Endothelial cell of umbilical vein (primary cell): ENCODE results near the gene ZNF548. TPM values are rescaled to one million over a fixed set of nuclear protein-coding genes. Genes with fewer than 3 reads are reported as not detected.

ENCODE experiments used
- BruUV-seq: library from RNA; stranded (reverse); fragments of 400-500 nt; replicated peaks from 2 replicates; lab custom pipeline; 2021; lab: Mats Ljungman, UMichigan
- CTCF ChIA-PET: fragments of 300-600, 350-600 bp; sonication (Branson Sonifier 250); formaldehyde crosslinking; loops from one replicate; lab custom pipeline; 2021; ENCODE audit warnings: antibody characterized with exemption, inconsistent platforms; lab: Charles Lee
- POLR2A ChIA-PET: fragments of 300-600, 350-600 bp; sonication (Branson Sonifier 250); formaldehyde crosslinking; loops from one replicate; lab custom pipeline; 2021; ENCODE audit warnings: antibody characterized with exemption, inconsistent platforms; lab: Charles Lee
- DNase-seq: peaks from one replicate; pipeline ENCODE4 v3.0.0-alpha.2; 2011; ENCODE audit warnings: low read depth, low spot score
- FAIRE-seq: peaks from 2 replicates; lab custom pipeline; 2011; peaks lifted over from hg19 to GRCh38; lab: Jason Lieb, UNC
- H2AFZ ChIP-seq: 2 replicates; pipeline ENCODE4 v1.6.0; 2012; ENCODE audit warnings: low read depth, low read length, control low read depth, inconsistent platforms
- H3K27ac ChIP-seq: 2 replicates; pipeline ENCODE4 v1.5.1; 2011; ENCODE audit warnings: low read depth, mild to moderate bottlenecking, control low read depth, low read length, moderate library complexity; ENCODE audit not compliant: insufficient read depth
- H3K27me3 ChIP-seq, 2 experiments: 2 replicates each; pipeline versions ENCODE4 v1.6.0 to v1.6.1; 2011; ENCODE audit warnings: low read length in 2 of 2, mixed read lengths in 1 of 2; ENCODE audit not compliant: control insufficient read depth in 2 of 2, insufficient read depth in 2 of 2
- H3K36me3 ChIP-seq, 2 experiments: 2 replicates in 1 of 2; 3 replicates in 1 of 2; pipeline ENCODE4 v1.5.1; 2011; ENCODE audit warnings: low read length in 2 of 2, mild to moderate bottlenecking in 1 of 2, moderate library complexity in 1 of 2; ENCODE audit not compliant: control insufficient read depth in 2 of 2, insufficient read depth in 2 of 2; ENCODE audit errors: extremely low read depth in 1 of 2
- H3K4me1 ChIP-seq: 3 replicates; pipeline ENCODE4 v1.5.1; 2011; ENCODE audit warnings: mild to moderate bottlenecking, low read length; ENCODE audit not compliant: control insufficient read depth, insufficient read depth; ENCODE audit errors: extremely low read depth
- H3K4me2 ChIP-seq: 2 replicates; pipeline ENCODE4 v1.6.1; 2011; ENCODE audit warnings: low read length, control low read depth, mixed read lengths; ENCODE audit not compliant: insufficient read depth
- H3K4me3 ChIP-seq, 3 experiments: fragments of 200-600 bp in 1 of 3; sonication (generic), shearing (Covaris generic) in 1 of 3; replicated peaks in 1 of 3; 2 replicates each; pipeline ENCODE4 v1.5.1; 2011 to 2016; ENCODE audit warnings: control low read depth in 3 of 3, low read length in 3 of 3, mild to moderate bottlenecking in 2 of 3, inconsistent platforms in 1 of 3, low read depth in 1 of 3, moderate library complexity in 1 of 3; ENCODE audit not compliant: insufficient read depth in 1 of 3
- H3K79me2 ChIP-seq: 2 replicates; pipeline ENCODE4 v1.6.0; 2012; ENCODE audit warnings: low read length, inconsistent platforms; ENCODE audit not compliant: control insufficient read depth, insufficient read depth
- H3K9ac ChIP-seq: replicated peaks from 2 replicates; pipeline ENCODE3; 2011; ENCODE audit warnings: low read length, control low read depth; ENCODE audit not compliant: insufficient read depth; ENCODE audit errors: extremely low read depth
- H3K9me1 ChIP-seq: replicated peaks from 3 replicates; pipeline ENCODE4 v1.6.0; 2011; ENCODE audit warnings: mild to moderate bottlenecking, low read length; ENCODE audit not compliant: control insufficient read depth, insufficient read depth; ENCODE audit errors: extremely low read depth
- H3K9me3 ChIP-seq: replicated peaks from 2 replicates; pipeline ENCODE4 v1.5.1; 2012; ENCODE audit warnings: low read length, inconsistent platforms; ENCODE audit not compliant: control insufficient read depth, insufficient read depth
- H4K20me1 ChIP-seq: replicated peaks from 2 replicates; pipeline ENCODE3; 2011; ENCODE audit warnings: mild to moderate bottlenecking, low read length; ENCODE audit not compliant: control insufficient read depth, insufficient read depth; ENCODE audit errors: extremely low read depth
- CTCF ChIP-seq, 2 donors: IDR thresholded peaks; 1 replicate in 1 of 2; 2 replicates in 1 of 2; pipeline ENCODE4 v1.5.1; 2011; ENCODE audit warnings: low read length in 2 of 2, mild to moderate bottlenecking in 2 of 2, moderate library complexity in 2 of 2, control low read depth in 1 of 2, inconsistent platforms in 1 of 2, low read depth in 1 of 2; ENCODE audit not compliant: insufficient read depth in 1 of 2; ENCODE audit errors: extremely low read depth in 1 of 2
- EZH2 ChIP-seq: IDR thresholded peaks from 2 replicates; pipeline ENCODE4 v1.6.1; 2012; ENCODE audit warnings: borderline replicate concordance, low read depth, mild to moderate bottlenecking, moderate library complexity, low read length, inconsistent platforms; ENCODE audit not compliant: severe bottlenecking
- FOS ChIP-seq: IDR thresholded peaks from 2 replicates; pipeline ENCODE4 v1.6.1; 2011; ENCODE audit warnings: mild to moderate bottlenecking, low read length, moderate library complexity, borderline replicate concordance; ENCODE audit not compliant: insufficient read depth
- GATA2 ChIP-seq: IDR thresholded peaks from 2 replicates; pipeline ENCODE4 v1.7.0; 2011; ENCODE audit warnings: low read depth, mild to moderate bottlenecking, moderate library complexity, mixed read lengths, low read length; ENCODE audit not compliant: insufficient read length, insufficient read depth
- JUN ChIP-seq: IDR thresholded peaks from 2 replicates; pipeline ENCODE4 v1.6.1; 2011; ENCODE audit warnings: borderline replicate concordance, low read depth; ENCODE audit not compliant: insufficient read length, insufficient read depth
- MYC ChIP-seq: IDR thresholded peaks from one replicate; pipeline ENCODE4 v1.6.1; 2011; ENCODE audit warnings: mild to moderate bottlenecking, low read depth, low read length
- POLR2A ChIP-seq: IDR thresholded peaks from 2 replicates; pipeline ENCODE4 v1.6.1; 2012; ENCODE audit warnings: low read depth, mild to moderate bottlenecking, control low read depth, low read length
- POLR2AphosphoS5 ChIP-seq: IDR thresholded peaks from 2 replicates; pipeline ENCODE4 v1.6.1; 2012; ENCODE audit warnings: low read depth, mild to moderate bottlenecking, control low read depth, low read length, moderate library complexity; ENCODE audit not compliant: insufficient read depth
- dilution Hi-C: fragments of 300-500 bp; cut with MboI; formaldehyde crosslinking; loops from one replicate; pipeline ENCODE4 v1.15.0; 2019; ENCODE audit warnings: low sequenced_read_pairs; ENCODE audit not compliant: extremely low pct_ligation_motif_present
- intact Hi-C: fragments of 100-400 bp; cut with micrococcal nuclease; formaldehyde crosslinking; loops from one replicate; pipeline ENCODE4 v1.10.0; 2022
- polyA plus RNA-seq, 4 experiments: library from polyadenylated mRNA; depleted of rRNA in 3 of 4; stranded (reverse) in 3 of 4; unstranded in 1 of 4; fragments of >200 nt; gene quantifications; 2 replicates each; pipeline versions ENCODE4 v1.2.1 to v1.2.3, GENCODE V29; 2011 to 2012; ENCODE audit warnings: missing spikeins in 1 of 4
- total RNA-seq: library from RNA; stranded (reverse); gene quantifications from 2 replicates; pipeline ENCODE4 v1.2.3, GENCODE V29; 2021
- TF ChIP-seq, protein P1 (sequence below): IDR thresholded peaks from 2 replicates; pipeline ENCODE4 v1.6.1; 2011; ENCODE audit not compliant: insufficient read depth, insufficient read length

ZNF548 gene
- total and polyA plus RNA-seq, 2 donors (not counting 3 experiments of a cell fraction or from before 2014, with no cell fraction given): 7.7 to 8.8 TPM

- Histone ChIP-seq H3K79me2 (peaks cover 3% of the 10 kb centered on the region), H3K9me1 (no peaks in the 10 kb centered on the region), H2AFZ (no peak overlapping the region), H3K4me1 (peaks cover 8% of the 10 kb centered on the region), H3K4me3 (no peak overlapping the region), H4K20me1 (no peaks in the 10 kb centered on the region), H3K27ac (no peak overlapping the region), H3K9ac (no peak overlapping the region), H3K36me3 (peaks cover 9 to 31% of the 10 kb centered on the region in 2 experiments), H3K4me2 (no peak overlapping the region), H3K9me3 (peaks cover 16% of the 10 kb centered on the region), H3K27me3 (no peaks in the 10 kb centered on the region)
- dilution Hi-C loops (no loop called here), intact Hi-C loops (no loop called here)
- ChIA-PET POLR2A (no interaction called here), CTCF (no interaction called here)
- no TSS peak for BruUV-seq
- DNase-seq (no peak), FAIRE-seq (no peak)
- TF ChIP-seq EZH2: no peak
- no peak for TF ChIP-seq CTCF (IDR thresholded peaks at IDR 0.05; ENCODE audit: extremely low read depth in 1 of 2, insufficient read depth in 1 of 2, low read depth in 1 of 2, low read length in 2 of 2)
Measured at GRCh38 chr19:57359300-57359699, 30.4 kb upstream of the ZNF548 start.

DNA sequence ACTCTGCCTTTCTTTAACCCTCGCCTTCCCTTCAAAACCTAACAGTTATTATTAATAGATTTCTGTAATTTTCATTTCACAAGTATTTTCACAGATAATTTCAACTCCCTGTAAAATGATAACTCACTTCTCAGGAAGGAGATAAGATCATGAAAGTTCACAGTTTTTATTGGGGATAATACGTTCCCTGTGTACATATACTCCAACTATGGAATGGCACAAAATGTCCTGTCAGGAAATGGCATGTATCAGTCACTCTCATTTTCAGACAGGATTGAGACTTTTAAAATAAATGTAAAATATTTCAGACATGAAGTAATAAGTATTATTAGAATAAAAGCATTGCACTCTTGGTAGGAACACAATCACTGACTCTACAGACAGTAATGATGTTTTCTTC lies 27.2 kb upstream of the ZNF548 start:
- CTCF ChIA-PET: interaction anchor here (0.5 kb wide), 1 partner anchor 27 kb away, joined by 3 read pairs; the partner anchor contains the start of gene ZNF548
- Histone ChIP-seq H3K9ac (peak overlapping the region; percentile 26), H3K79me2 (peaks cover 3% of the 10 kb centered on the region), H3K4me1 (peaks cover 8% of the 10 kb centered on the region), H3K9me1 (no peaks in the 10 kb centered on the region), H3K4me3 (peak overlapping the region in 1 of 3 experiments; percentile 52), H2AFZ (peak overlapping the region; percentile 55), H3K36me3 (peaks cover 0 to 3% of the 10 kb centered on the region in 2 experiments), H3K9me3 (peaks cover 5% of the 10 kb centered on the region), H3K27me3 (no peaks in the 10 kb centered on the region), H3K4me2 (peak overlapping the region; percentile 60), H4K20me1 (no peaks in the 10 kb centered on the region), H3K27ac (no peak overlapping the region)
- POLR2A ChIA-PET: interaction anchor here (1.4 kb wide), 1 partner anchor 12 kb away, joined by 3 read pairs; no protein-coding TSS in a partner anchor
- FAIRE-seq (no peak), DNase-seq (no peak)
- BruUV-seq: no TSS peak
- dilution Hi-C loops: no loop called here
- TF ChIP-seq EZH2 (no peak), CTCF (IDR thresholded peaks at IDR 0.05; ENCODE audit: extremely low read depth in 1 of 2, insufficient read depth in 1 of 2, low read depth in 1 of 2, low read length in 2 of 2) (no peak), JUN (no peak), FOS (no peak), POLR2A (no peak), GATA2 (no peak), POLR2AphosphoS5 (no peak), MYC (no peak)
- TF ChIP-seq, protein P1, sequence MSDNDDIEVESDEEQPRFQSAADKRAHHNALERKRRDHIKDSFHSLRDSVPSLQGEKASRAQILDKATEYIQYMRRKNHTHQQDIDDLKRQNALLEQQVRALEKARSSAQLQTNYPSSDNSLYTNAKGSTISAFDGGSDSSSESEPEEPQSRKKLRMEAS: no peak
- intact Hi-C loops: no loop called here
